HG02938 (cell line): Measurements from ENCODE around the gene ABTB2.
"Not testable (repeated sequence)": the region's sequence is repeated elsewhere in the genome, so short reads cannot be mapped to it uniquely, and the experiment has no call there.

Experiments
- ATAC-seq: cut with Tn5 transposase; IDR thresholded peaks from one replicate; pipeline ENCODE4 v1.9.1; 2021; ENCODE audit warnings: mild to moderate bottlenecking, moderate library complexity; ENCODE audit not compliant: unreplicated experiment

Gene ABTB2

GRCh38 chr11:34357701-34358257, at the start of gene ABTB2:
Gene ABTB2, minus strand, starts transcription at chr11:34358010.
- ATAC-seq: peak; percentile 85

- ATAC-seq: no peak
Measured at GRCh38 chr11:34407121-34407813, 49.5 kb upstream of the ABTB2 start.

- no peak for ATAC-seq
Measured at GRCh38 chr11:34406413-34406812, 48.6 kb upstream of the ABTB2 start.

- ATAC-seq: no peak
Measured at GRCh38 chr11:34405079-34405858, 47.5 kb upstream of the ABTB2 start.

DNA sequence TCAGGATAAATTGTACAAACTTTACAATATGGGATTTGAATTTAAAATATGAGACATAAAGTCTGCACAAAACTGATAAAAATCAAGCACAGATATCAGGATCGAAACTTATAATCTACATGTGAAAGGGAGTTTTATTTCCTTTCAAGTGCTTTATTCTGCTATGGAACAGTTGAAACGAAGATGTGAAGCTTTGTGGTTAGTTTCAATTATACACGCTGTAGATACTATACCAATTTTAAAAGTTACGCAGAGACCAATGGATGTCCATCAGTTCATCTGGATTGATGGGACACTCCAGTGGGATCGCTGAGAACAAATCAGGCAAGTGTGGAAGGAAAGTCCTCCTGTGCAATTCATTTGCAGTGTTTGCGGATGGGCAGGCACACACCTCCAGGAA, 46.5 kb upstream of the ABTB2 start:
- ATAC-seq: no peak

- no peak for ATAC-seq
Measured at GRCh38 chr11:34403431-34403830, 45.6 kb upstream of the ABTB2 start.

- ATAC-seq: no peak
Measured at GRCh38 chr11:34397811-34398210, 40.0 kb upstream of the ABTB2 start.

- ATAC-seq: no peak
Measured at GRCh38 chr11:34397120-34397519, 39.3 kb upstream of the ABTB2 start.

DNA sequence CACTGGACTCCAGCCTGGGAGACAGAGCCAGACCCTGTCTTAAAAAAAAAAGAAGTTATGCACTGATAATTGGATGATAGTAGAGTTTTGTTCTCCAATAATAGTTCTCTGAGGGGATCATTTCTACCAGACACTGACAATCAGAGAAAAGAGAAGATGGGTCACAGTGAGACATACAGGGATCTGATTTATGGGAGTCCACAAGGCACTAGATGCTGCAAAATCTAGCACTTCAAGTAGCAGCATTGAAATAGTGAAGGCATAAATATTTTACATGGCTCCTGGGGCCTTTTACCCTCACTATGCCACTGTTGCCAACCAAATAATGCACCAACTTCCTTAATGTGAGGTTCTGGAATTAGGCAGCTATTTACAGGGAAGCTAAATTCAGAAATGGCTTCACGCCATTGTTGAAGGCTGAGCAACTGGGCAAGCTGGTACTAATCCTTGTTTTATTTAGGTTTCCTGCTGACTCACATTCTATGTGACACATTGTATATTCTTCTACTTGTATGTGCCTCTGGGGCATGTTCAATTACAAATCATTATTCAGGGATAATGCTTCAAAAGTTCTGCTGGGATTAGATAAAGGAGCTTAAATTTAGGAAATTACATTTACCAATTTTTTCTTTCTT, 38.2 kb upstream of the ABTB2 start:
- ATAC-seq: no peak

- ATAC-seq: no peak
Measured at GRCh38 chr11:34394771-34395300, 37.0 kb upstream of the ABTB2 start.

GRCh38 chr11:34387653-34388052, 29.8 kb upstream of the ABTB2 start:
- no peak for ATAC-seq

DNA sequence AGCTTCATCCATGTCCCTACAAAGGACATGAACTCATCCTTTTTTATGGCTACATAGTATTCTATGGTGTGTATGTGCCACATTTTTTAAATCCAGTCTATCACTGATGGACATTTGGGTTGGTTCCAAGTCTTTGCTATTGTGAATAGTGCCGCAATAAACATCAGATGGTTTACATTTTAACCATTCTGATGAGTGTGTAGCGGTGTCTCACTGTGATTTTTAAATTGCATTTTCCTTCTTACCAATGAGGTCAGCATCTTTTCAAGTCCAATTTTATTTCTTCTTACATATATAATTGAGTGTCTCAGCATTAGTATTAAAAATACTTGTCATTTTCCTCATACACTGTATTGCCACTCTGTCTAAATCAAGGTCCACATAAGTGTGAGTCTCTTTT, 28.5 kb upstream of the ABTB2 start:
- not testable (repeated sequence) for ATAC-seq

GRCh38 chr11:34382532-34383276, 24.9 kb upstream of the ABTB2 start:
- no peak for ATAC-seq

GRCh38 chr11:34381775-34382174, 24.0 kb upstream of the ABTB2 start:
- no peak for ATAC-seq

GRCh38 chr11:34380696-34381095, 22.9 kb upstream of the ABTB2 start:
- ATAC-seq: no peak

- no peak for ATAC-seq
Measured at GRCh38 chr11:34379539-34379938, 21.7 kb upstream of the ABTB2 start.

DNA sequence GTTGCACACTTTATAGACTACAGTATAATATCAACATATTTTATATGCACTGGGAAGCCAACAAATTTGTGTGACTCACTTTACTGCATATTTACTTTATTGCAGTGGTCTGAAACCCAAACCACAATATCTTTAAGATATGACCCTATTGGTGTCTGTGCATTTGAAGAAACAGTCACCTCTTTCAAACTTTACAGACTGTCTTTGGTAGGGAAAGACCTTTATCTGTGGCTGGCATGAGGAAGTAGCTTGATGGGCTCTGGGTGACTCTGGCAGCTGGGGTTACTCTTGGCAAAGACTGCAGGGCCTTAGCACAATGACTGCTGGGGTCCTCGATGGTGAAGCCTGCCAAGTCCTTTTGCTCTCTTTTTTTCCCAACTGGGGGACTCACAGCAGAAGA, 21.3 kb upstream of the ABTB2 start:
- no peak for ATAC-seq

DNA sequence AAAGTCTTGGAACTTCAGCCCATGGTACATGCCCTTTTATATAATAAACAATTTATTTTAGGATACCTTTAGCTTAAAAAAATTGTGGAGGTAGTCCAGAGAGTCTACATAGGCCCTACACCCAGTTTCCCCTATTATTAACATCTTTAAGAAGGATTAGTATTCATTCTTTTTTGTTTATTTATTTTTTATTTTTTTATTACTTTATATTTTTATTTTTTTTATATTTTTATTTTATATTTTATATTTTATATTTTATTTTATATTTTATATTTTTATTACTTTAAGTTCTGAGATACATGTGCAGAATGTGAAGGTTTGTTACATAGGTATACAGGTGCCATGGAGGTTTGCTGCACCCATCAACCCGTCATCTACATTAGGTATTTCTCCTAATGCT, 15.9 kb upstream of the ABTB2 start:
- ATAC-seq: no peak

GRCh38 chr11:34366522-34366921, 8.7 kb upstream of the ABTB2 start:
- ATAC-seq: no peak

- no peak for ATAC-seq
Measured at GRCh38 chr11:34364102-34364501, 6.3 kb upstream of the ABTB2 start.
